Lung (tissue), 12 donors: ENCODE measurements around the gene RING1. TPM values are rescaled to one million over a fixed set of nuclear protein-coding genes. Genes with fewer than 3 reads are reported as not detected.

ENCODE experiments used
- ATAC-seq: fragments of 200-7000 bp; cut with Tn5 transposase; one replicate; pipeline ENCODE4 v1.9.1; 2020; ENCODE audit warnings: moderate number of reproducible peaks; ENCODE audit not compliant: insufficient read depth, low FRiP score
- DNase-seq, 3 donors: peaks; one replicate each; pipeline ENCODE4 v3.0.0-alpha.2; 2013 to 2017
- H3K27ac ChIP-seq, 2 donors: one replicate each; pipeline ENCODE4 v1.5.1; 2013; ENCODE audit warnings: mild to moderate bottlenecking in 2 of 2, moderate library complexity in 2 of 2, control low read depth in 1 of 2, inconsistent platforms in 1 of 2, low read depth in 1 of 2, low read length in 1 of 2
- H3K27me3 ChIP-seq, 3 donors: one replicate each; pipeline ENCODE4 v1.5.1; 2013; ENCODE audit warnings: low read length in 2 of 3; ENCODE audit not compliant: control insufficient read depth in 3 of 3, insufficient read depth in 3 of 3
- H3K36me3 ChIP-seq, 4 donors: one replicate each; pipeline ENCODE4 v1.5.1; 2013; ENCODE audit warnings: low read length in 4 of 4, mild to moderate bottlenecking in 1 of 4, moderate library complexity in 1 of 4; ENCODE audit not compliant: control insufficient read depth in 4 of 4, insufficient read depth in 4 of 4
- H3K4me1 ChIP-seq, 5 donors: one replicate each; pipeline ENCODE4 v1.5.1; 2013; ENCODE audit warnings: low read length in 5 of 5, mild to moderate bottlenecking in 2 of 5, moderate library complexity in 1 of 5; ENCODE audit not compliant: control insufficient read depth in 5 of 5, insufficient read depth in 5 of 5
- H3K4me3 ChIP-seq: one replicate; pipeline ENCODE4 v1.5.1; 2013; ENCODE audit warnings: mild to moderate bottlenecking, control low read depth, moderate library complexity
- H3K9ac ChIP-seq, 2 donors: one replicate each; pipeline ENCODE4 v1.5.1; 2013; ENCODE audit warnings: low read length in 2 of 2, control low read depth in 1 of 2; ENCODE audit not compliant: insufficient read depth in 1 of 2
- H3K9me3 ChIP-seq, 4 donors: one replicate each; pipeline ENCODE4 v1.5.1; 2013; ENCODE audit warnings: low read length in 3 of 4, mild to moderate bottlenecking in 1 of 4, moderate library complexity in 1 of 4; ENCODE audit not compliant: control insufficient read depth in 4 of 4, insufficient read depth in 3 of 4
- CTCF ChIP-seq: IDR thresholded peaks from 2 replicates; pipeline ENCODE4 v1.5.1; 2012; ENCODE audit warnings: mild to moderate bottlenecking; ENCODE audit errors: control extremely low read depth, extremely low read depth
- WGBS, 2 donors: extraction: QIAGEN DNeasy Blood & Tissue Kit; methylation state at CpG; one replicate each; pipeline ENCODE4 v1.1.7; 2013; 5-methylcytosine and 5-hydroxymethylcytosine counted together
- polyA plus RNA-seq, 2 donors: library from polyadenylated mRNA; stranded (reverse); fragments of 200-250 nt; gene quantifications; one replicate each; pipeline ENCODE4 v1.2.1, GENCODE V29; 2013
- total RNA-seq, 2 donors: library from RNA; depleted of rRNA in 1 of 2; stranded (reverse); fragments of >200 nt in 1 of 2; gene quantifications; one replicate each; pipeline ENCODE4 v1.2.1, GENCODE V29; 2014 to 2021
- donor health status: control.
- donor health status: control.
- donor health status: Bipolar disorder and iron deficiency.
- donor health status: healthy.
- donor health status: DM: yes; HTN: yes; CAD: no.

Gene RING1
- total and polyA plus RNA-seq, 4 donors = 30.0 to 46.6 (median 38.9) TPM

DNA sequence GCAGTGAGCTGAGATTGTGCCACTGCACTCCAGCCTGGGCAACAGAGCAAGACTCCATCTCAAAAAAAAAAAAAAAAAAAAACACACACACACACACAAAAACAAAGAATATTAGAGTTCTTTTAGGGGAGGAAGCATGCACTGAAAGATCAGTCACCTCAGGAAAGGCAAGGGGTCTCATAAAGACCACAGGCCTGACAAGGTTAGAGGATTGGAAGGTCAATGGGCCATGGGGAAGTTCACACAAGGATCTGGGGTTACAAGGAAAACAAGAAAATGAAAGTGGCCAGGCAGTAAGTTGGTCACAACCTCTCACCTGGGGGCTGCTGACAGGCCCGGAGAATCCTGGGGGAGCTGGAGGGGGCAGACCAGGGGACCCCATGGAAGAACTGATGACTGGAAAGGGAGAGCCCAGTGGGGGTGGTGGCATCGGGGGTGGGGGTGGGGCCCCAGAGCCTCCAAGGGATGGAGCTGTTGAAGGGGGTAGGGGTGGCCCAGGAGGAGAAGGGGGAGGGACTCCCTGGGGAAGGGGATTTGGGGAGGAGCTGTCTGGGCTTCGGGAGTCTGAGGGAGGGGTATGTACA lies 9.4 kb upstream of the RING1 start:
- 42 to 53% methylated on average over 3 of the region's 3 CpGs for WGBS, 2 donors
- no peak for ATAC-seq
- peaks cover 8 to 36% (median 19%) of the 10 kb centered on the region in 5 donors for H3K4me1 ChIP-seq
- no peak for TF ChIP-seq CTCF
- no peaks in the 10 kb centered on the region for H3K27me3 ChIP-seq
- DNase-seq = no peak
- no peaks in the 10 kb centered on the region for H3K9me3 ChIP-seq
- H3K4me3 ChIP-seq = no peak overlapping the region
- peak overlapping the region in 1 of 2 donors; percentile 95 for H3K27ac ChIP-seq
- peak overlapping the region in 1 of 2 donors; percentile 41 for H3K9ac ChIP-seq
- peaks cover 0 to 47% (median 40%) of the 10 kb centered on the region in 4 donors for H3K36me3 ChIP-seq

GRCh38 chr6:33199687-33200218 lies 8.5 kb upstream of the RING1 start:
- Histone ChIP-seq H3K27ac (peak overlapping the region; percentile 94 to 95), H3K4me3 (peak overlapping the region; percentile 70), H3K36me3 (peaks cover 0 to 45% (median 37%) of the 10 kb centered on the region in 4 donors), H3K9me3 (no peaks in the 10 kb centered on the region), H3K9ac (peak overlapping the region; percentile 41 to 72), H3K27me3 (no peaks in the 10 kb centered on the region), H3K4me1 (peaks cover 11 to 40% (median 20%) of the 10 kb centered on the region in 5 donors)
- ATAC-seq (peak; percentile 22), DNase-seq (peak; percentile 68 to 78 (median 74))
- 1 to 3% methylated on average over 17 to 26 of the region's 26 CpGs for WGBS, 2 donors
- TF ChIP-seq CTCF = no peak

- Histone ChIP-seq H3K9me3 (no peaks in the 10 kb centered on the region), H3K4me1 (peaks cover 11 to 47% (median 25%) of the 10 kb centered on the region in 5 donors), H3K9ac (peak within 1 kb of the TSS; percentile 64 to 91), H3K27me3 (no peaks in the 10 kb centered on the region), H3K4me3 (peak within 1 kb of the TSS; percentile 88), H3K36me3 (peaks cover 0 to 37% (median 30%) of the 10 kb centered on the region in 4 donors), H3K27ac (peak within 1 kb of the TSS; percentile 94 to 95)
- WGBS, 2 donors = 0% methylated on average over 63 to 68 of the region's 68 CpGs
- ATAC-seq (peak; percentile 86), DNase-seq (peak; percentile 100)
- no peak for TF ChIP-seq CTCF
Measured at GRCh38 chr6:33200219-33201146, 7.8 kb upstream of the RING1 start, which contains the start of the genes RXRB and SLC39A7. RXRB (minus strand) TSS chr6:33200665; CDS start chr6:33200476, 189 bp downstream. SLC39A7 (plus strand) TSS chr6:33200867; CDS start chr6:33201246, 379 bp downstream.
